KOPT-K1 (cell line): ENCODE measurements around the gene PPM1F.

Source experiments
- H3K27ac ChIP-seq: fragments of 200-600 bp; sonication (generic); 2 replicates; pipeline ENCODE4 v1.5.1; 2016; ENCODE audit warnings: antibody characterized with exemption, mild to moderate bottlenecking, low read depth, low read length; ENCODE audit not compliant: poor library complexity, severe bottlenecking
- H3K36me3 ChIP-seq: fragments of 200-600 bp; sonication (generic); 2 replicates; pipeline ENCODE4 v1.5.1; 2017; ENCODE audit warnings: antibody characterized with exemption, mild to moderate bottlenecking, low read length, moderate library complexity; ENCODE audit not compliant: insufficient read depth
- H3K9me3 ChIP-seq: fragments of 200-600 bp; sonication (generic); 2 replicates; pipeline ENCODE4 v1.5.1; 2017; ENCODE audit warnings: antibody characterized with exemption, low read length, mild to moderate bottlenecking; ENCODE audit not compliant: insufficient read depth, poor library complexity, severe bottlenecking

The PPM1F gene

DNA sequence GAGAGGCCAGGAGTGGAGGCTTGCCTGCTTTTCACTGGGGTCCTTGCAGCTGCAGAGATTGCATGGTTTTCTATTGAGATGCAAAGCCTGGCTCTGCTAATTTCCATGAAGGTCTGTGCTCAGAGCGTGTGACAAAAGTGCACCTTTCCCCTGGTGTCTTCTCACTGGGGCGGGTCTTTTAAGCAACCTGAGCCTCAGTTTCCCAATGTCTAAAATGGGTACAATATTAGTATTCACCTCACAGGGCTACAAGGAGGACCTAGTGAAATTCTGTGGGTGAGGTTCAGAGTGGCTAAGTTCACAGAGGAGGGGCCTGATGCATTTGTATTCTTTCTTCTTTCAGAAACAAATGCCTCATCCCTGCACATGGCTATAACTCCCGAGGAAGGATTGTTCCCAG, 20.3 kb downstream of the PPM1F start:
- H3K27ac ChIP-seq: no peak overlapping the region
- peaks cover 35% of the 10 kb centered on the region; the same call in 1 of the 2 replicates for H3K36me3 ChIP-seq
- H3K9me3 ChIP-seq: no peaks in the 10 kb centered on the region

DNA sequence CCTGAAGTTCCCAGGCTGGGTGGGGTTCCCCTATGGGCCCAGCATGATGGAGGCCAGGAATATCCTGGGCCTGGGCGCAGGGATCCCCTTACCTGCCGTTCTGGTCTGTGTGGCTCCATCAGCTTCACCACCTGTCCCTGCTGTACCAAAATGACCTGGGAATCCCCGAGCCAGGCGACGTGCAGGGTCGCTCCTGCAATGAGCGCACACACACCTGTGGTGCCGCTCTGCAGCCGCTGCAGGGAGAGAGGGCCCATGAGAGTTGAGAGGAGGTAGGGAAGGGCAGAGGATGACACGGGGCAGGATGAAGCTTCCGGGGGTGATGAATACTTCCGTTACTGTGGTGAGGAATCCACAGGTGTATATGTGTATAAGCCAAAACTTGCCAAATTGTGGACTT, 21.6 kb downstream of the PPM1F start:
- Histone ChIP-seq H3K27ac (no peak overlapping the region), H3K36me3 (peaks cover 35% of the 10 kb centered on the region; the same call in 1 of the 2 replicates), H3K9me3 (no peaks in the 10 kb centered on the region)

DNA sequence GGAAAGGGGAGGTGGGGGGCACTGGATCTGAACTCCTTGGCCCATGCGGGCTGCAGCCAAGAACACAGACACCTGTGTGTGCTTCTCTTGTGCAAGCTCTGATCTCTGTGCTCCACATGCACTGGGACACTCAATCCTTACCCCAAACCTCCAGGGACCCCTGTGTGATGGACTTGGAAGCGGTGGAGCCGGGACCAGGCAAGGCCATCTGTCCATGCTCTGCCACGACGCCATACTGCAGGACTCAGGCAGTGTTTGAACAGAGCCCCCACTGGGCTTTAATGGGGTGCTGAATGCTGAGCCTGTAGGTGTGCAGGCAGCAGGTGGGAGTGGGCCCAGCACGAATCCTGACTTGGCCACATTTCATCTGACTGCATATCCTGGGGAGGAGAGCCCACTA, 23.4 kb downstream of the PPM1F start:
- Histone ChIP-seq H3K9me3 (no peaks in the 10 kb centered on the region), H3K36me3 (peaks cover 35% of the 10 kb centered on the region; the same call in 1 of the 2 replicates)

DNA sequence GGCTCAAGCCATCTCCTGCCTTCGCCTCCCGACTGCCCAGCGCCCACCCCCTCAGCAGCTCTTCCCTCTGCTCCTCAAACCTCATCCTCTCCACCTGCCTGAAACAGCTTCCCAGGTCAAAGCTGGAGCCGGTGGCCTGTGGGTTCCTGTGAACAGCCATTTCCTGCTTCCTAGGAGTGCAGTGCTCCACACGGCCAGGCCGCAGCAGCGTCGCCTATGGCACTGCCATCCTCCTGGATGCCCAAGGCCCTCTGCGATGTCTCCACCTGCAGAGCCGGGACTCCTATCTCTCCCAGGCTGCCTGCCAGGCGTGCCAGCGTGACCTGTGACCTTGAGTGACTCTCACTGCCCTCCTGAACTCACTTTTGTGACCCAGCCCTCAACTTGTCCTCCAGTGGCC, 24.6 kb downstream of the PPM1F start:
- no peaks in the 10 kb centered on the region for H3K9me3 ChIP-seq
- peaks cover 24% of the 10 kb centered on the region; the same call in 1 of the 2 replicates for H3K36me3 ChIP-seq
- peak overlapping the region; percentile 64 for H3K27ac ChIP-seq

More for the DNA sequence above, 23.4 kb downstream of the PPM1F start:
- H3K27ac ChIP-seq: peak overlapping the region; percentile 64

GRCh38 chr22:21927174-21927823, 25.3 kb downstream of the PPM1F start:
- no peak overlapping the region for H3K27ac ChIP-seq
- H3K36me3 ChIP-seq: peaks cover 17% of the 10 kb centered on the region; the same call in 1 of the 2 replicates
- H3K9me3 ChIP-seq: no peaks in the 10 kb centered on the region

GRCh38 chr22:21926728-21927127, 25.9 kb downstream of the PPM1F start:
- no peaks in the 10 kb centered on the region for H3K9me3 ChIP-seq
- peaks cover 14% of the 10 kb centered on the region; the same call in 1 of the 2 replicates for H3K36me3 ChIP-seq
- H3K27ac ChIP-seq: no peak overlapping the region

DNA sequence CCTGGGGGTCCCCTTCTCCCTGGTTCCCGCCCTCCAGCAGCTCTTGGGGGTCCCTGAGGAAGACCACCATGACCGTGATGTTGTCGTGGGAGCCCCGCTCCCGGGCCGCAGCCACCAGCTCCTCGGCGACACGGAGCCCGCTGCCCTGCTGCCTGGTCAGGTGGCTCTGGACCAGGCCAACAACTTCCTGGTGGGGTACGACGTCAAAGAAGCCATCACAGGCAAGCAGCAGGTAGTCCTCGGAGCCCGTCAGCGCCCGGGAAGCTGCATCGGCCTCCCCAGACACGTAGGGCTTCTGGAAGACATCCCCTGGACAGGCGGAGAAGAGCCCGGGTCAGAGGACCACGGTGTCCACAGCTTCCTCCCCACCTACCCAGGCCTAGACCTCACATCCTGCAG, 29.5 kb downstream of the PPM1F start:
- no peaks in the 10 kb centered on the region for H3K36me3 ChIP-seq
- H3K9me3 ChIP-seq: no peaks in the 10 kb centered on the region
- no peak overlapping the region for H3K27ac ChIP-seq

GRCh38 chr22:21922370-21923162, 30.1 kb downstream of the PPM1F start:
- no peaks in the 10 kb centered on the region for H3K36me3 ChIP-seq
- no peaks in the 10 kb centered on the region for H3K9me3 ChIP-seq
- no peak overlapping the region for H3K27ac ChIP-seq

DNA sequence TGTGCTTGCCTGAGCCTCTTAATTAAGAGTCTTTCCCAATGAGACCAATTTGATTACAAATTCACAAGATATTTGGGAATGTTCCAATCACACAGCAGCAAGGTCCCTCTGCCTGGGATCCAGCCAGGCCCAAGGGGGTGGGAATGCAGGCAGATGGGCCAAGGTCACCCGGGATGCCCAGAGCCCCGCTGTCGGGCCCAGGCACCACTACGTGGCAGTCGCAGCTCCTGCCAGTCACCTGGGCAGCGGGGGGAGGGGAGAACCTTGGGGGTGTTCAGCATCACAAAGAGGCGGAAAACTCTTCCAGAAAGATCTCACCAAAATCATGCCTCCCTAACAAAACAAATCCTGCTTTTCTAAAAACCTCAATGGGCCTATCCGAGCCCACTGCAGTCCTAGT, 30.9 kb downstream of the PPM1F start:
- Histone ChIP-seq H3K36me3 (no peaks in the 10 kb centered on the region), H3K9me3 (no peaks in the 10 kb centered on the region), H3K27ac (no peak overlapping the region)

DNA sequence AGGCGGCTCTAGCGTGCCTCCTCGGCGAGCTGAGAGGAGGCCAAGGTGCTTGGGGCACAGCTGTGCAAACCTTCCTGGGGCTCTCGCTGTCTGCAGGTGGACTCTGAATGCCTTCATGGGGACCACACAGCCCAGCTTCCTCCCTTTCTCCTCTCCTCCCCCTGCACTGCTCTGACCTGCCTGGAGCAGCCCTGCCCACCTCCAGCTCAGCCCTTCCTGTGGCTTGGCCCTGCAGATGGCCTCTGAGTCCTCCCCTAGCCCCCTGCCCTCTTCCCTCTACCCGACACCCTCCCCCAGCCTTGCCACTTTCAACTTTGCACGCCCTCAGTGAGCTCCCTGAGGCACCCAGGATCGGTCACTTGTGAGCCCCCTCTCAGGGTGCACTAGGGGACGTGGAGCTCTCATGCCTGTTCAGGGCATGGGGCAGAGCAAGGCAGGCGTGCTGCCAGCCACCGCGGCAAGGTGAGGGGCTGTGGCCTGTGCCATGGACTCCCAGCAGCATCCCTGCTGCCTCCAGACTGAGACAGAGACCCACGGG, 31.4 kb downstream of the PPM1F start:
- Histone ChIP-seq H3K36me3 (no peaks in the 10 kb centered on the region), H3K9me3 (no peaks in the 10 kb centered on the region), H3K27ac (no peak overlapping the region)

GRCh38 chr22:21920341-21921183, 32.1 kb downstream of the PPM1F start:
- no peaks in the 10 kb centered on the region for H3K36me3 ChIP-seq
- H3K9me3 ChIP-seq: no peaks in the 10 kb centered on the region
- no peak overlapping the region for H3K27ac ChIP-seq

GRCh38 chr22:21919526-21920307, 32.9 kb downstream of the PPM1F start:
- Histone ChIP-seq H3K9me3 (no peaks in the 10 kb centered on the region), H3K36me3 (no peaks in the 10 kb centered on the region), H3K27ac (no peak overlapping the region)

- H3K27ac ChIP-seq: no peak overlapping the region
- no peaks in the 10 kb centered on the region for H3K36me3 ChIP-seq
- no peaks in the 10 kb centered on the region for H3K9me3 ChIP-seq
Observed at GRCh38 chr22:21918466-21919185, 34.0 kb downstream of the PPM1F start.

GRCh38 chr22:21917959-21918261, 34.7 kb downstream of the PPM1F start:
- Histone ChIP-seq H3K36me3 (no peaks in the 10 kb centered on the region), H3K9me3 (no peaks in the 10 kb centered on the region), H3K27ac (no peak overlapping the region)
